ENCODE results near the gene TBL3. TPM values are rescaled to one million over a fixed set of nuclear protein-coding genes. Genes with fewer than 3 reads are reported as not detected.

The TBL3 gene
- 27.1 and 50.1 TPM in 2 replicates for total RNA-seq

GRCh38 chr16:1971796-1972489, at the start of gene TBL3:
TSS of gene TBL3 (plus strand) at chr16:1972053. CDS start at chr16:1972165, 112 bp downstream.

GRCh38 chr16:1942810-1943726, 28.8 kb upstream of the TBL3 start, which contains the start of gene MSRB1:
TSS of gene MSRB1 (minus strand) at chr16:1943199. CDS start at chr16:1943156, 43 bp downstream.

GRCh38 chr16:1959269-1960039, 12.4 kb upstream of the TBL3 start, which contains the start of gene NDUFB10:
TSS of gene NDUFB10 (plus strand) at chr16:1959538. CDS start at chr16:1959625, 87 bp downstream.

GRCh38 chr16:1964506-1965395, 7.1 kb upstream of the TBL3 start, which contains the start of gene RPS2:
TSS of gene RPS2 (minus strand) at chr16:1964826. CDS start at chr16:1964625, 201 bp downstream.

GRCh38 chr16:1966460-1966859, 5.4 kb upstream of the TBL3 start, which contains the start of gene RNF151:
TSS of gene RNF151 (plus strand) at chr16:1966856. CDS start at chr16:1966882, 26 bp downstream.

GRCh38 chr16:1981398-1981836, 9.6 kb downstream of the TBL3 start, which contains the start of gene NOXO1:
TSS of gene NOXO1 (minus strand) at chr16:1981469. CDS start at chr16:1981179, 290 bp downstream.

GRCh38 chr16:1983544-1984346, 11.9 kb downstream of the TBL3 start, which contains the start of gene GFER:
TSS of gene GFER (plus strand) at chr16:1984193. CDS start at chr16:1984219, 26 bp downstream.

GRCh38 chr16:1989209-1990100, 17.6 kb downstream of the TBL3 start, which contains the start of gene SYNGR3:
TSS of gene SYNGR3 (plus strand) at chr16:1989970. CDS start at chr16:1990103, 133 bp downstream.

GRCh38 chr16:2009791-2010510, 38.1 kb downstream of the TBL3 start, which contains the start of gene ZNF598:
TSS of gene ZNF598 (minus strand) at chr16:2009821.

GRCh38 chr16:2019518-2019920, 47.7 kb downstream of the TBL3 start, which contains the start of gene NPW:
TSS of gene NPW (plus strand) at chr16:2019785.

GRCh38 chr16:2026461-2027023, 54.7 kb downstream of the TBL3 start, which contains the start of gene NHERF2:
TSS of gene NHERF2 (plus strand) at chr16:2026902. CDS start at chr16:2027006, 104 bp downstream.

Small RNA genes lying within 50 kb of the gene (small RNA-seq; reads per million reads assigned to genes)
- 0.37 reads per million, percentile 15 among the genes with 10 or more reads in this experiment for gene AC005363.2
- gene RN7SL219P = not detected
- gene SNORA10 = not detected
- not detected for gene SNORA64

Other genes with a start within 250 kb of the TBL3 start
- gene NME3, start 200.5 kb upstream of the TBL3 start, total RNA-seq = 36.2 and 52.6 TPM in 2 replicates
- gene EME2, start 199.2 kb upstream of the TBL3 start, total RNA-seq = 13.8 and 14.1 TPM in 2 replicates
- gene MRPS34, start 198.9 kb upstream of the TBL3 start, total RNA-seq = 47.1 and 64.6 TPM in 2 replicates
- gene SPSB3, start 189.5 kb upstream of the TBL3 start, total RNA-seq = 61.6 and 63.6 TPM in 2 replicates
- 56.5 and 92.0 TPM in 2 replicates for gene NUBP2, start 189.1 kb upstream of the TBL3 start, total RNA-seq
- not detected in 2 replicates for gene IGFALS, start 178.3 kb upstream of the TBL3 start, total RNA-seq
- gene HAGH, start 145.2 kb upstream of the TBL3 start, total RNA-seq = 5.9 and 24.5 TPM in 2 replicates
- 27.9 and 56.2 TPM in 2 replicates for gene FAHD1, start 144.8 kb upstream of the TBL3 start, total RNA-seq
- not detected in 2 replicates for gene MEIOB, start 99.9 kb upstream of the TBL3 start, total RNA-seq
- not detected in 2 replicates for gene HS3ST6, start 53.6 kb upstream of the TBL3 start, total RNA-seq
- 16.9 and 20.2 TPM in 2 replicates for gene MSRB1, start 28.9 kb upstream of the TBL3 start, total RNA-seq
- gene RPL3L, start 17.4 kb upstream of the TBL3 start, total RNA-seq = not detected in 2 replicates
- 113 and 135 TPM in 2 replicates for gene NDUFB10, start 12.5 kb upstream of the TBL3 start, total RNA-seq
- gene RPS2, start 7.2 kb upstream of the TBL3 start, total RNA-seq = 1,769 and 2,866 TPM in 2 replicates
- gene RNF151, start 5.2 kb upstream of the TBL3 start, total RNA-seq = not detected in 2 replicates
- gene NOXO1, start 9.4 kb downstream of the TBL3 start, total RNA-seq = 1.6 and 2.1 TPM in 2 replicates
- gene GFER, start 12.1 kb downstream of the TBL3 start, total RNA-seq = 13.0 and 14.9 TPM in 2 replicates
- 3.5 and 4.4 TPM in 2 replicates for gene SYNGR3, start 17.9 kb downstream of the TBL3 start, total RNA-seq
- gene ZNF598, start 37.8 kb downstream of the TBL3 start, total RNA-seq = 20.4 and 23.4 TPM in 2 replicates
- 0.33 and 0.39 TPM in 2 replicates for gene NPW, start 47.7 kb downstream of the TBL3 start, total RNA-seq
- gene NHERF2, start 54.8 kb downstream of the TBL3 start, total RNA-seq = 8.2 and 22.6 TPM in 2 replicates
- 7.9 and 22.7 TPM in 2 replicates for gene NTHL1, start 75.8 kb downstream of the TBL3 start, total RNA-seq
- 82.8 and 95.0 TPM in 2 replicates for gene TSC2, start 75.9 kb downstream of the TBL3 start, total RNA-seq
- 62.6 and 99.7 TPM in 2 replicates for gene PKD1, start 163.8 kb downstream of the TBL3 start, total RNA-seq
- 0.33 and 0.39 TPM in 2 replicates for gene RAB26, start 176.6 kb downstream of the TBL3 start, total RNA-seq
- gene TRAF7, start 183.7 kb downstream of the TBL3 start, total RNA-seq = 45.5 and 88.8 TPM in 2 replicates
- gene CASKIN1, start 224.6 kb downstream of the TBL3 start, total RNA-seq = under 0.01 TPM in 1 of 2 replicates, not detected in the other
- 24.3 and 82.3 TPM in 2 replicates for gene MLST8, start 233.4 kb downstream of the TBL3 start, total RNA-seq
- 1.2 and 22.8 TPM in 2 replicates for gene BRICD5, start 238.8 kb downstream of the TBL3 start, total RNA-seq
- gene PGP, start 242.8 kb downstream of the TBL3 start, total RNA-seq = 13.3 and 23.1 TPM in 2 replicates

Data from placental epithelial cell (primary cell).